Hematopoietic multipotent progenitor cell treated with erythropoietin and hydrocortisone succinate and interleukin-3 and kit ligand, for 6 days (in vitro differentiated cells): ENCODE results near the gene DRG2.

Source experiments
- DNase-seq: peaks from one replicate; pipeline ENCODE4 v3.0.0-alpha.2; 2015

Gene DRG2, protein sequence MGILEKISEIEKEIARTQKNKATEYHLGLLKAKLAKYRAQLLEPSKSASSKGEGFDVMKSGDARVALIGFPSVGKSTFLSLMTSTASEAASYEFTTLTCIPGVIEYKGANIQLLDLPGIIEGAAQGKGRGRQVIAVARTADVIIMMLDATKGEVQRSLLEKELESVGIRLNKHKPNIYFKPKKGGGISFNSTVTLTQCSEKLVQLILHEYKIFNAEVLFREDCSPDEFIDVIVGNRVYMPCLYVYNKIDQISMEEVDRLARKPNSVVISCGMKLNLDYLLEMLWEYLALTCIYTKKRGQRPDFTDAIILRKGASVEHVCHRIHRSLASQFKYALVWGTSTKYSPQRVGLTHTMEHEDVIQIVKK

GRCh38 chr17:18087610-18088491, at the start of gene DRG2:
Gene DRG2 (plus strand): TSS chr17:18087948. CDS start chr17:18088024, 76 bp downstream.
- peak; percentile 95 for DNase-seq

- DNase-seq = peak; percentile 62
Observed at GRCh38 chr17:18038149-18038850, 49.4 kb upstream of the DRG2 start.

DNA sequence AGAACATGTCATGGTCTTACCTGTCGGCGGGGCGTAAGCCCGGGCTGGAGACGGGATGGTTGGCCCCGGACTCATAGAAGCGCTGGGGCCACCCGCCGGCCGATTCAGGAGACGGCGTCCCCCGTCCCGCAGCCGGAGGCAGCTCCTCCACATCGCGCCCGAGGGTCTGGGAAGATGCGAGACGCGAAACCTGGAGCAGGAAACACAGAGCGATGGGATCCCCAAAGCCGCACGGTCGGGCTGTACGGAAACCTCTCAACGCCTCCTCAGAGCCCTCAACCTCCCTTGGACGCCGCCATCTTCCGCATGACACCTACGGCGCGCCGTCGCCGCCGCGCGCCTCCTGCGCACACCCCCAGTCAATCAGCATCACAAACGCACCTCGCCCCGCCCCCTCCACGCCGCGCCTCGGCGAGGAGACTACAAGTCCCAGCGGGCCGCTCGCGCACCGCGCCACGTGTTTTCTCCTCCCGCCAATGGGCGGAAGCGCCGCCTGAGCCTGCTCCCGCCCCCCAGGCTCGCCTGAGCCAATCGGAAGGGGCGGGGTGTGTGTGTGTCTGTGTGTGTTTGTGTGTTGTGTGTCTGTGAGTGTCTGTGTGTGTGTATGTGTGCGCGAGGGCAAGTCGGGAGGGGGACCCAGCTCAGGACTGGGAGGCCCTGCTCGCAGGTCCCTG, 48.8 kb upstream of the DRG2 start, which contains the start of the genes ATPAF2 and GID4:
Gene ATPAF2 (minus strand): TSS at position 308 of the 674 bp plus-strand sequence. CDS start 155 bp downstream, at position 153.
Gene GID4 (plus strand): TSS at position 548 of the 674 bp plus-strand sequence. CDS start 57 bp downstream, at position 605.
- DNase-seq = peak; percentile 99

DNA sequence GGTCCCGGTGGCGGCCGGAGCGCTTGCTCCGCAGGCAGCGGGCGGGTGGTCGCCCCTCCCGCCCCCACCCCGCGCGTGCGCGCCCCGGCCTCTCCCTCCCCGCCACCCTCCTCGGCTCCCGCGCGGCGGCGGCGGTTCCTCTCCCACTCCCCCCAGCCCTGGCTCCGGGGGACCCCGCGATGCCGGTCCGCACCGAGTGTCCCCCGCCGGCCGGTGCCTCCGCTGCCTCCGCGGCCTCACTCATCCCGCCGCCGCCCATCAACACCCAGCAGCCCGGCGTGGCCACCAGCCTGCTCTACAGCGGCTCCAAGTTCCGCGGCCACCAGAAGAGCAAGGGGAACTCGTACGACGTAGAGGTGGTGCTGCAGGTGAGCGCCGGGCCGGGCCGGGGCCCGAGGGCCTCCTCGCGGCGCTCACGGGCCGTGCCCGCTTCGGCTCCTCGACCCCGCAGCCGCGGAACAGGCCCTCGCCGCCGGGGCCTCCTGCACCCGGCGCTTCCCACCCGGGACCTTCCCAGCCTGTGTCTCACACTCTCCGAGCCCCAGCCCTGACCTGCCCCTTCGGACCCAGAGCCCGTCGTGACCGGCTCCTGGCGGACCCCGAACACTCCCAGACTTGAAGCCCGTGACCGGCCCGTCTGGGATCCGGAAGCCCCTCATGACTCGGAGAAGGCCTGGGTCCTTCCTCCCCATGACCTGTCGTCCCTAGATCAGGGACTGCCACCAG, 48.0 kb upstream of the DRG2 start:
- peak; percentile 55 for DNase-seq

DNA sequence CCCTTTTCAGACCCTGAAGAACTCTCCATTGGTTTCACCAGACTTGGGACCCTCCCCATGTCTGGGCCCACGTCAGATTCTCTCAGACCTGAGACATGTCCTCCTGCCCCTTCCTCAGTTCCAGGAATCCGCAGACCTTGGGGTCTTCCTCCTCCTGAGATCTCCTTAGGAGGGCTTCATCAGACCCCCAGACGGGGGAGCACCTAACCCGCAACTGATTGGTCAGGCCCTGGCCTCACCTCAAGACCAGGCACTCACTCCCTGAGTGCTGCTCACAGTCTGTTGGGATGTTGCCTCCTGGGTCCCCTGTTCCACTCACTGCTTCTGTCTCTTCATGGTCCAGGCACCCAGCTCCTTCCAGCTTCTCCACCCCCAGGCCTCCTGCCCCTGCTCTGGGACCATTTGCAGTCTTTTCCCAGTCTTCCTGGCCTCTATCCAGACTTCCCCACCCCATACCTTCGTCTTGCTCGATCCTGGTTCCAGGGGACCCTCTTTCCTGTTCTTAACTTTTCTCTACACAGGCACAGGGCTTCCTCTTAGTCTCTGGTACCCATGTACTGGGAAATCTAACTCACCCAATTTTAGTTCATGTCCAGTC, 47.4 kb upstream of the DRG2 start:
- no peak for DNase-seq

- peak; percentile 42 for DNase-seq
Observed at GRCh38 chr17:18041776-18042175, 46.0 kb upstream of the DRG2 start.

- peak; percentile 79 for DNase-seq
Observed at GRCh38 chr17:18042983-18043382, 44.8 kb upstream of the DRG2 start.

GRCh38 chr17:18043491-18043890, 44.3 kb upstream of the DRG2 start:
- peak; percentile 62 for DNase-seq

GRCh38 chr17:18044609-18045008, 43.1 kb upstream of the DRG2 start:
- DNase-seq = no peak

DNA sequence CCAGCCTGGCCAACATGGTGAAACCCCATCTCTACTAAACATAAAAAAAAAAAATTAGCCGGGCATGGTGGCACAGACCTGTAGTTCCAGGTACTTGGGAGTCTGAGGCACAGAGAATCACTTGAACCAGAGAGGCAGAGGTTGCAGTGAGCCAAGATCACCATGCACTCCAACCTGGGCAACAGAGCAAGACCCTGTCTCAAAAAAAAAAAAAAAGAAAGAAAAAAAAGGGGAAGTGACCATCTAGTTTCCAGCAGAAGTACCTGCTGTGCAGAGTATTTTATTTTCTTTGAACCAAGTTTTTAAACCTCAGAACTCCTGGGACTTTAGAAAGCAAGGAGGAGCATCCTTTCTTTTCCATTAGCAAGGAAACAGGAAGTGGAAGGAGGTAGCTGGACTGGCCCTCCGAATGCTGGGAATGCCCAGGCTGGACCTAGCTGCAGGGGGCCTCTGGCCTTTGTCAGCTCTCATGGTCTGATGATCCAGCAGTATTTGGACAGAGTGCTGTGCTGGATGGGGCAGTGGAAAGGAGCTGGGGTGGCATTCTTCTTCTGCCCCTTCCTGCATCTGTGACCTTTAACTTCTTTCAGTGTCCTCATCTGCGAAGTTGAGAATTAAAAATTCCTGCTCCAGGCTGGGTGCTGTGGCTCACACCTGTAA, 41.9 kb upstream of the DRG2 start:
- DNase-seq = no peak

- DNase-seq = no peak
Observed at GRCh38 chr17:18055597-18055996, 32.2 kb upstream of the DRG2 start.

GRCh38 chr17:18056214-18056613, 31.5 kb upstream of the DRG2 start:
- DNase-seq = no peak

DNA sequence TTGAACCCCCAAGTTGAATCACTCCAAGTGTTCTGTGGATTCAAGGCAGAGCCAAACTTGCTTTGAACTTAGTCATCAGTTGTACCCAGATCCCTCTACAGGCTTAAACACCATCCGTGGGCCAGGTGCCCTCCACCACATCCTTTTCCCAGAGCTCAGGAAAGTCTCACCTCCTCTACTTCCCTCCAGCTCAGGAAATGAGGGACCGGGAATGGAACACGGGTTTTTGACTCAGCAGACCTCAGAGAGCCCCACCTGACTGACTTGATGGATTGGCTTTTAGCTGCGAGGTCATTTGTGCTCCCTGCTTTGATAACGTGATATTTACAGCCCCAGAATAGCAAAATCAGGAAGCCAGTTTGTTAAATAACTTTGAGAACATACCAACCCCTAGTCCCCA, 28.5 kb upstream of the DRG2 start:
- no peak for DNase-seq

DNA sequence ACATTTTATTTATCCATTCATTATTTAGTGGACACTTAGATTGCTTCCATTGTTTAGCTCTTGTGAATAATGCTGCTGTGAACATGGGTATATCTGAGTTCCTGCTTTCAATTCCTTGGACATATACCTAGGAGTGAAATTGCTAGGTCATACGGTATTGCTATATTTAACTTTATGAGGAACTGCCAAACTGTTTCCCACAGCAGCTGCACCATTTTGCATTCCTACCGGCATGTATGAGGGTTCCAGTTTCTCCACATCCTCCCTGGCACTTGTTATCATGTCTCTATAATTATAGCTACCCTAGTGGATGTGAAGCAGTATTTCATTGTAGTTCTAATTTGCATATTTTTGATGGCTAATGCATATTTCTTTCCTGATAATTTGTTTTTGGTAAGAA, 23.7 kb upstream of the DRG2 start:
- no peak for DNase-seq

DNA sequence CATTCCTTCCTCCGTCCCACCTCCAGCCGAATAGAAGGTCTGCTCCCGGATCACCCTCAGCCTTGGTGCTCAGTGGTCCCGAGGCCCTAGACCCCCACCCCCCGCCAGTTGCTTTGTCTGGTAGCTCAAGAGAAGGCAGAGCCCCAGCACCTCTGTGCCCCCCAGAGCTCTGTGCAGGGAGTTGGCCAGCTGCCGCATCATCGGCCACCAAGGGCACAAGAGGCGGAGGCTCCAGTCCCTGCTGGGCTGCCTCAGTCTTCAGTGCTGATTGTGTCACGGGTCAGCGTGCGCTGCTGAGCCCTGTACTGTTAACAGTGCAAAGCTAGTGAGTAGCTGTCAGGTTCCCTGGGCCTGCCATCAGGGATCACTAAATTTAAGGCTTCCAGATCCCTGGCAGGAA, 22.2 kb upstream of the DRG2 start:
- DNase-seq = no peak

GRCh38 chr17:18066866-18067265, 20.9 kb upstream of the DRG2 start:
- no peak for DNase-seq

GRCh38 chr17:18069101-18069500, 18.6 kb upstream of the DRG2 start:
- DNase-seq = no peak

DNA sequence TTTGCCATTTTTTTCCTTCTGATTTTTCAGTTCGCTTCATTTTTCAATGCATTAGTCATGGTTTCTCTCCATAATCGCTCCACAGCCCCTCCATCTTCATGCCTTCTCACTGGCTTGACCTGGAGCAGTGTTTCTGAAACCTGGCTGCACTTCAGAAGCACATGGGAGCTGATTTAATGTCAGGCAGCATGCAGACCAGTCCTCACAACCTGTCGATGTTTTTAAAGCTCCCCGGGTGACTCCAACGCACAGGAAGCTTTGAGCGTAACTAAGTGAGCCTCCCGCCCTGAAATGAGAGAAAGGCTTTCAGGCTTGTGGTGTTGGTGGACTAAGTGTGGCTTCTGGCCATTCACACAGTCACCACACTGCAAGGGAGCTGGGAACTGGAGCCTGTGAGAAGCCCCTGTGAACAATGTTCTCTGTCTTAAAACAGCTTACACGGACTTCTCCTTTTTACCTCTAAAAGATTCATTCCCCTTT, 16.8 kb upstream of the DRG2 start:
- peak; percentile 19 for DNase-seq

GRCh38 chr17:18071751-18072150, 16.0 kb upstream of the DRG2 start:
- no peak for DNase-seq

GRCh38 chr17:18074566-18075272, 13.0 kb upstream of the DRG2 start:
- no peak for DNase-seq
